GM12865 (cell line): ENCODE results near the gene ABCC3.
A peak's percentile ranks its signal among the peaks of the same experiment; 100 is the strongest.

ENCODE experiments used
- DNase-seq: peaks from one replicate; pipeline ENCODE4 v3.0.0; 2010; ENCODE audit warnings: low read depth
- H3K4me3 ChIP-seq: 2 replicates; pipeline ENCODE4 v1.5.1; 2011; ENCODE audit warnings: mild to moderate bottlenecking, low read depth, low read length, control low read depth
- CTCF ChIP-seq: IDR thresholded peaks from 2 replicates; pipeline ENCODE4 v1.5.1; 2011; ENCODE audit warnings: low read length, control low read depth, low read depth, inconsistent platforms; ENCODE audit not compliant: insufficient read depth; ENCODE audit errors: missing control alignments

ABCC3 gene

GRCh38 chr17:50596191-50597037 lies 38.3 kb upstream of the ABCC3 start:
- H3K4me3 ChIP-seq = no peak overlapping the region
- DNase-seq = no peak
- TF ChIP-seq CTCF = peak; percentile 25

- TF ChIP-seq CTCF = no peak
- H3K4me3 ChIP-seq = no peak overlapping the region
- peak; percentile 46 for DNase-seq
Measured at GRCh38 chr17:50598487-50598886, 36.2 kb upstream of the ABCC3 start.

GRCh38 chr17:50599606-50600005 lies 35.1 kb upstream of the ABCC3 start:
- H3K4me3 ChIP-seq = no peak overlapping the region
- TF ChIP-seq CTCF = no peak
- DNase-seq = no peak

- no peak overlapping the region for H3K4me3 ChIP-seq
- no peak for TF ChIP-seq CTCF
- no peak for DNase-seq
Measured at GRCh38 chr17:50601823-50602375, 32.8 kb upstream of the ABCC3 start.

- no peak for TF ChIP-seq CTCF
- H3K4me3 ChIP-seq = no peak overlapping the region
- DNase-seq = no peak
Measured at GRCh38 chr17:50602836-50603235, 31.8 kb upstream of the ABCC3 start.

- peak; percentile 17 for DNase-seq
- peak; percentile 42 for TF ChIP-seq CTCF
- no peak overlapping the region for H3K4me3 ChIP-seq
Measured at GRCh38 chr17:50603340-50603739, 31.3 kb upstream of the ABCC3 start.
